Measurements from ENCODE around the gene SYTL5. TPM values are rescaled to one million over a fixed set of nuclear protein-coding genes. Genes with fewer than 3 reads are reported as not detected.

Gene SYTL5
- total RNA-seq, 1 donor from 2014 or later: 0.46 TPM

GRCh38 chrX:38103857-38104812, 97.8 kb downstream of the SYTL5 start:
- Histone ChIP-seq H3K27me3 (no peaks in the 10 kb centered on the region), H3K27ac (no peak overlapping the region), H3K4me1 (no peaks in the 10 kb centered on the region), H3K4me3 (no peak overlapping the region), H3K9me3 (no peaks in the 10 kb centered on the region), H3K36me3 (no peaks in the 10 kb centered on the region)
- DNase-seq (no peak), ATAC-seq (no peak)
- no peak for TF ChIP-seq CTCF (IDR thresholded peaks at IDR 0.05)
- intact Hi-C loops (cut with DNase I): no loop called here

- H3K4me1 ChIP-seq: no peaks in the 10 kb centered on the region
- H3K27me3 ChIP-seq: no peaks in the 10 kb centered on the region
- H3K9me3 ChIP-seq: no peaks in the 10 kb centered on the region
- intact Hi-C loops (cut with DNase I): no loop called here
- TF ChIP-seq CTCF (IDR thresholded peaks at IDR 0.05): no peak
- ATAC-seq: no peak
- no peak for DNase-seq
- H3K27ac ChIP-seq: no peak overlapping the region
- H3K4me3 ChIP-seq: no peak overlapping the region
- H3K36me3 ChIP-seq: no peaks in the 10 kb centered on the region
Observed at GRCh38 chrX:38105216-38105725, 98.9 kb downstream of the SYTL5 start.

- Histone ChIP-seq H3K9me3 (no peaks in the 10 kb centered on the region), H3K36me3 (no peaks in the 10 kb centered on the region), H3K27ac (no peak overlapping the region), H3K4me3 (no peak overlapping the region), H3K27me3 (no peaks in the 10 kb centered on the region), H3K4me1 (no peaks in the 10 kb centered on the region)
- DNase-seq (no peak), ATAC-seq (no peak)
- no peak for TF ChIP-seq CTCF (IDR thresholded peaks at IDR 0.05)
- intact Hi-C loops (cut with DNase I): no loop called here
Observed at GRCh38 chrX:38106991-38107655, 100.8 kb downstream of the SYTL5 start.

GRCh38 chrX:38108364-38108763, 102.0 kb downstream of the SYTL5 start:
- TF ChIP-seq CTCF (IDR thresholded peaks at IDR 0.05): no peak
- no peaks in the 10 kb centered on the region for H3K9me3 ChIP-seq
- no peak for DNase-seq
- H3K4me1 ChIP-seq: no peaks in the 10 kb centered on the region
- H3K36me3 ChIP-seq: no peaks in the 10 kb centered on the region
- intact Hi-C loops (cut with DNase I): no loop called here
- no peak for ATAC-seq
- H3K4me3 ChIP-seq: no peak overlapping the region
- H3K27me3 ChIP-seq: no peaks in the 10 kb centered on the region
- H3K27ac ChIP-seq: no peak overlapping the region

GRCh38 chrX:38109042-38109898, 102.9 kb downstream of the SYTL5 start:
- intact Hi-C loops (cut with DNase I): no loop called here
- no peak for TF ChIP-seq CTCF (IDR thresholded peaks at IDR 0.05)
- no peaks in the 10 kb centered on the region for H3K27me3 ChIP-seq
- H3K9me3 ChIP-seq: no peaks in the 10 kb centered on the region
- H3K4me1 ChIP-seq: no peaks in the 10 kb centered on the region
- ATAC-seq (no peak), DNase-seq (no peak)
- no peak overlapping the region for H3K4me3 ChIP-seq
- no peaks in the 10 kb centered on the region for H3K36me3 ChIP-seq
- H3K27ac ChIP-seq: no peak overlapping the region

All from upper lobe of right lung (tissue), 1 donor.